Dermis lymphatic vessel endothelial cell (primary cell): ENCODE measurements around the gene FAM237B. TPM values are rescaled to one million over a fixed set of nuclear protein-coding genes. Genes with fewer than 3 reads are reported as not detected.

ENCODE experiments used
- total RNA-seq: library from RNA; depleted of rRNA; stranded (reverse); fragments of >200 nt; gene quantifications from 2 replicates; pipeline ENCODE4 v1.2.1, GENCODE V29; 2014

The FAM237B gene
- not detected in 2 replicates for total RNA-seq

DNA sequence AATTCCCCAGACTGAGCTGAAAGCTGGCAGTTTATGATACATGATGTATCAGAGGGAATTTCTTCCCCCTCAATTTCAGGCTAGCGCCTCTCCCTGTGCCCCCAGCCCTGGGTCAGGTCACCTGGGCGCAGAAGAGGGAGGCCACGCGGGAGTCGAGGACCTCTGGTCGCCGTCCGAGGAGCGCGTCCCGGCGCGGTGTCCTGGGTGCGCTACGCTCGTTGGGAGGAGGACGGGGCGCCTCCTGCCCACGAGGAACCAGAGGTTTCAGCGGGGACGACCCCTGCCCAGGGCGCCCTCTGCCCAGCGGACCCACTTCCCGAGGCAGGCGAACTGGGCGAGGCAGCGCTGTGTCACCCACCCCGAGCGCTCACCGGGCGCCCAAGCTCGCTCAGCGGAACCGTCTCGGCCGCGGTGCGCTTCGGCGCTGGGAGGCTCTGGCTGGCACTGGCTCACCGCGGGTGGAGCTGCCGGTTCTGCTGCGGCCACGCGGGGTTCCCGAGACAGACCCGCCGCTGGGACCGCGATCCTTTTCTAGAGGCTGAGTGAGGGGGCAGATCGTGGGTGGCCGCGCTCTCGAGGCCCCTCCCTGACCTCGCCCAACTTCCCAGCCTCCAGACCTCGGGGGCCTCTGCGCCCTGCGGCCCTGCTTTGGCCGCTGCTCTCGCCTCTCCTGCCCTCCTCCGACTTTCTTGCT is at the start of gene FAM237B:
FAM237B (minus strand) TSS at position 504 of the 694 bp plus-strand sequence. CDS start 1,556 bp downstream, outside the sequence.

DNA sequence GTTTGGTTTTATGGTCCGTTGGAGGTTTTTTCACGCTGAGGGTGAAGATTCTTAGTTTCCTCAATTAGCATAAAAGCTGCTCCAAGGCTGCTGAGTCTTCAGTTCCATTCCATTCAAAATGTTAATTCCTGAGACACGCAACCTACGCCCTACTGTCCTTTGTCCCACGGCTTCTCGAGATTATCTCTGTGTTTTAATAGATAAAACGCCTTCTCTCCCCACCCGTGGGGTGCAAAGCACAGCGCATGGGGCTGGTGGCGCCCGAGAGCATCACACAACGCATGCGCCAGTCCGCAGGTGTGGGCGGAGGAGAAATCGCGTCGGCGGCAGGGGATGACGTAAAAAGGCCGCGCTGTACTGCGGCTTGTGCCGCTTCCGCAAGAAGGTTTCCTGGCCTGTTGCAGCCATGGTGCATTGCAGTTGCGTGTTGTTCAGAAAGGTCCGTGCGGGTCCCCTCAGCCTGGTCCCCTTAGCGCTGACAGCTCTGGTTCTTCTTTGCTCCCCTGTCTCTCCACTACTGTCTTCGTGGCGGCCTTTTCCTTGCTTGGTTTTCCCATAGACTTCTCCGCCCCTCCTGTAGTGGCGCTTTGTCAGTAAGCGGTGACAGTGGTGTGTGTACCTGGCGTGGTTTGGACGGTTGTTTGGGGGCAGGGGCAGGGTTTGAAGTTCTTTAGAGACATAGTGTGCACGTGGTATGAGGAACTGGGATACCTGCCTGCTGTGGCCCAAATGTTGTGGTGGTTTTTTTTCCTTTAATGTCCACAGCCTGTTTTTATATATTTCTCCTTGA is 25.4 kb upstream of the FAM237B start, which contains the start of gene GTPBP10:
GTPBP10 (plus strand) TSS at position 381 of the 790 bp plus-strand sequence; CDS start at position 407, 26 bp downstream.

Other genes with a start within 250 kb of the FAM237B start
- gene STEAP1, start 166.8 kb downstream of the FAM237B start, total RNA-seq, result 1.4 and 2.8 TPM in 2 replicates
- 0.22 and 0.52 TPM in 2 replicates for gene STEAP2, start 109.6 kb downstream of the FAM237B start, total RNA-seq
- gene CFAP69, start 76.1 kb downstream of the FAM237B start, total RNA-seq, result 0.76 and 3.0 TPM in 2 replicates
- gene GTPBP10, start 25.4 kb upstream of the FAM237B start, total RNA-seq, result 6.7 and 10.7 TPM in 2 replicates
- gene CLDN12, start 82.2 kb upstream of the FAM237B start, total RNA-seq, result 12.7 and 16.8 TPM in 2 replicates
- not detected in 2 replicates for gene PTTG1IP2, start 148.3 kb upstream of the FAM237B start, total RNA-seq